NCI-H345 treated with DMSO at 0.1 percent for 48 hours (cell line): ENCODE data around the gene CYP19A1.

Experiments used
- DNase-seq: peaks from one replicate; lab custom pipeline; 2025; ENCODE audit not compliant: unreplicated experiment; lab: John Stamatoyannopoulos, UW

The CYP19A1 gene

DNA sequence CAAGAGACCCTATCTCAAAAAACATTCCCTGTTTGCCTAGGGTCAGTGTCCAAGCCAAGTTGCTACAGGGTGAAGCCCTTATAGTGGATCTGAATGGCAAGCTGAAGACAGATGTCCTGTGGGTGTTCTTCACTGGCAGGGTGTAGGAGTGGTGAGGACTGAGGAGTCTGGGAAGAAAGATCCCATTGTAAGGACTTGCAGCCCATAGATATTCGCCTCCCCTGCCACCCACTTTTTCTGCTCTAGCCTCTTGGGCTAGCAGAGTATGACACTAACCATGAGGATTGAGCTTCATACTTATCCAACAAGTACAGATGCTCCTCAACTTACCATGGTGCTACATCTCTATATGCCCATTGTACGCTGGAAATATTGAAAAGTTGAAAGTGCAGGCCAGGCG, 13.2 kb downstream of the CYP19A1 start:
- no peak for DNase-seq

DNA sequence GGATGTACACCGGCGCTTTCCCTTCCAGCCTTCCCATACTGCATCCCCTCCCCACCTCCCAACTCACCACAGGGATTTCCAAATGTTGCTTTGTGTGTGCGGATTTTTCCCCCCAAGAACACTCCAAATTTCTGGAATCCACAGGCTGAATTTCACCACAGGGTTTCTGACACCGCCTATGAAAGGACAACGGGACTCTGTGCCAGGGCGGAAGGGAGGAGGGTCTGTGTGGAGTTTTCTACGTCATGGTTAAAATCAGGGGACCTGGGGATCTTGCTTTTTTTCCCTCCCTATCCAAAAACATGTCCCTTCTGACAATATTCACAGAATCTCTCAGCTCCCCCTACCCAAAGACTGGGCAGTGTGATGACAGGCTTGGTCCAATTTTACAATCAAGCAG, 14.6 kb downstream of the CYP19A1 start:
- no peak for DNase-seq

DNA sequence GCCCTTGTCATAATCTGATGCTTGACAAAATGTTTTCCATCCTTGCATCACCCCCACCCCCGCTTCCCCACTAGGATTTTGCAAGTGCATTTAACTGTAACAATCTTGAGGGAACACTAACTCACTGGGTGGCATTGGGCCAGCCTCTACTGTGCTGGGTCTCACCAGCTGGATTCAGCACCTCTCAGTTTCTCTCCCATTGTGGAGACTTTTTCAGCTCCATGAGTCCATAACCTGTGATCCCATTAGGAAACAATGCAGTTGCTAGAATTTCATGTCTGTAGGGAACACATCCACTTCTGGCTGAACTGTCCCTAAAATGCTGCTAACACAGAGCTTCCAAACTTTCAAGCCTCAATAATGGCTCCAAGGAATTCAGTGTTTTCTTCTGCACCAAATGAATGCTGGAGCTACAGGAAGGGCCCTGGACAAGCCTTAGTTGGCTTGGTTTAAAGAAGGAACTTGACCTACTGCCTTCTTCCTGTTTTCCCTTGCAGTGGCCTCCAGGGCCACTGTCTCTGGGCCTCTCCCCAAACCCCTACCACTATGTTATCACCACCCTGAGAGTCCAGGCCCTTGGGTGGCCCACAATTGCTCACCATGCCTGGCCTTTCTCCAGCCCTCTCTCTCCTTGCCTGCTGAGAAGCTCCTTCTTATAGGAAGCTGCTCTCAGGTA, 15.6 kb downstream of the CYP19A1 start:
- DNase-seq, result no peak

DNA sequence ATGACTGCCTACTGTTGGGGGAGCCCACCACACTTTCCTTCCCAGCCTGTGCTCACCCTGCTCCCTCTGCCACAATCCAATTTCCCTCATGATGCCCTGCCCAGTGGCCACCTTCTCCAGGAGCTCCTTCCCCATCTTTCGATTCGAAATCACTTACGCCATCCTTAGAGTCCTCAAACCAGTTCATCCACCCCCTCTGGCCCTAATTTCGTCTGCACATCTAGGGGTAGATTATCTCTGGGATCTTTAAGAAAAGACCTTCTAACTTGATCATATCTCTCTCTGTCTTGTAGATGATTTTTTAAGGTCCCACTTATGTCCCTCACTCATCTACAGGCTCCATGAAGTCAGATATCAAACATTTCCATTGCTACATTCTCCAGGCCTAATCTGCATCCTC, 17.1 kb downstream of the CYP19A1 start:
- no peak for DNase-seq

DNA sequence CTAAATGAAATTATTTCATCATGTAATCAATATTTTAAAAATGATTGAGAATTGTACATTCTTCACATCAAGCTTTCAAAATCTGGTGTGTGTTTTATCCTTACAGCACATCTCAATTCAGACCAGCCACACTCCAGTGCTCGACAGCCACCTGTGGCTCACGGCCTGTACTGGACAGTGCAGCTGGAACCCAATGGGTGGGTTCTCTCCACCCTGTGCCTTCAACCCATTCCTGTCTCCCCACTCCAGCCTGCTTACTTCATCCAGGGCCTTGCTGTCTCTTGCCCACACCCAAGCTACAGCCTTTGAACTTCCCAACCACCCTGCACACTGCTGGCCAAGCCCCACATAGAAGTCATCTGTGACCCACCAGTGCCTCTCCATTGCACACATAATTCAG, 17.6 kb downstream of the CYP19A1 start:
- DNase-seq, result no peak

DNA sequence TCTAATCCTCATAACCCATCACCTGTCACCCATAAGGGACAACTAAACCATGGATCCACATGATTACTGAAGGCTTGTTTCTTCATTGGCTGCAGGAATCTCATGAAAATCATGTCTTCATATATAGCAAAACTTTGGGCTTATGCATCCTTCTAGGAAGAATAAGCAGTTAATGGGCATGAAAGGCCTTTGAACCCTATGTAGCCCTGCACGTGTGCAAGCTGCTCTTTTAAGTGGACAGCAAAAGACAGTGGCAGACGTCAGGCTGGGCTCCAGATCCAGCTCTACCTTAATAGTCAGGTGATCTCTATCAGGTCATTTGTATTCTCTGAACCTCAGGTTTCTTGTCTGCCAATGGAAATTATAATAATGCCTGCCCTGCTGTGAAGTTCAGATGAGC, 18.9 kb downstream of the CYP19A1 start:
- no peak for DNase-seq

DNA sequence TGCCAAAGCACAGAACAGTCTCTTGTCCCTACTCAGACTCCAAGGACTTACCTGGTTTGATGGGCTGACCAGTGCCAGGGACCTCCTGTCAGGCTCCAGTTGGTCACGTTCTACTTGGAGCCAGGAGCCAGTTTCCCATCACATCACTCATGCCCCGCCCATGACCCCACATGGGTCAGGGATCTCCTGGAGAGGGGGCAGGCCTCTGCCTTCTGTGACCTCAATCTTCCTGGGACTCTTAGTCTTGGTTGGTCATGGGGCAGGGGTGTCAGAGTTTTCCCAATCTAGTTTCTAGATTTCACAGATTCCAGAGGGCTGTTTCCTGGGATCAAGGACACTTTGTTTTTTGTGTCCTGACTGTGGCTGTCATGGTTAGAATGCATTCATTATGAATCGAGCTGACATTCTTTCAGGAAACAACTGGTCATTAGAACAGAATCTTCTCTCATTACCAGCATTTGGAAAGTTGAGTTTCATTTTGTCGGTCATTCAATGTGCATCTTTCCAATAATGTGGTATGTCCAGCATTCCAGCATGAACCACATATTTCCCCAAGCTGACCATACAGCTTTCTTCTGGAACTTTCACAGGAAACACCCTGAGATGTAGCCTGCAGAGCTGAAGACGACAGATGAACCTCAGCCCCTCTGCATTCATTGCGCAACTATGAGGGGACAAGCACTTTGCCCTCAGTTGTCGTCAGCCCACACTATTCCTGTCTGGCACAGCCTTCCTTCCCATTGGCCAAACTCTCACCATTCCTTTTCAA, 19.8 kb downstream of the CYP19A1 start:
- DNase-seq, result no peak

DNA sequence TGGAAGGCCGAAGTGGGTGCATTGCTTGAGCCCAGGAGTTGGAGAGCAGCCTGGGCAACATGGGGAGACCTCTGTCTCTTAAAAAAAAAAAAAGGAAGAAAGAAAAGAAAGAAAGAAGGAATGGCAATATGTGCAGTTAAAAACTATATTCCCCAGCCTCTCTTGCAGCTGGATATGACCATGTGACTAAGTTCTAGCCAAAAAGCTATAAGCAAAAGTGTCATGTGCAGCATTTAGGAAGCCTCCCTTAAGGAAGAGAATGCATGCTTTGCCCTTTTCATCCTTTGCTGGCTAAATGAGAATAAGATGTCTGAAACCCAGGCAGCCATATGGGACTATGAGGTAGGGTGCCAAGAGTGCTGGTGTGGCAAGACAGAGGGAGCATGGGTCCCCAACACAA, 21.8 kb downstream of the CYP19A1 start:
- no peak for DNase-seq

DNA sequence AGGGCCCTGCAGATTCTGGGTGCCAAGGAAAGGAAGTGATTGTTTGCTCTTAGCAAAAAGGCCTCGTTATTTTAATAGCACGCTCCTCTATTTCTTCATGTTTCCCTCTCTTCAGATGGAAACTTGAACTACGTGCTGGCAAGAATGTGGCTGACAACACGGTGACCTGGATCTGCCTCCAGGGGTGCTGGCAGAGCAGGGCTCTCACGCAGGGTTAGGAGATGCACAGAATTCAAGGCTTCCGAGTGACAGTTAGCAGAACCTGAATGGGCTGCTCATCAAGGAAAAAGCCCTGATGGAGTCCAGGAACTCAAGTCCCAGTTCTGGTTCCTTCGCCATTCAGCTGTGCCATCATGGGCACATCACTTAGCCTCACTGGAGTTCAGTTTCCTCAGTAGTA, 22.7 kb downstream of the CYP19A1 start:
- no peak for DNase-seq

DNA sequence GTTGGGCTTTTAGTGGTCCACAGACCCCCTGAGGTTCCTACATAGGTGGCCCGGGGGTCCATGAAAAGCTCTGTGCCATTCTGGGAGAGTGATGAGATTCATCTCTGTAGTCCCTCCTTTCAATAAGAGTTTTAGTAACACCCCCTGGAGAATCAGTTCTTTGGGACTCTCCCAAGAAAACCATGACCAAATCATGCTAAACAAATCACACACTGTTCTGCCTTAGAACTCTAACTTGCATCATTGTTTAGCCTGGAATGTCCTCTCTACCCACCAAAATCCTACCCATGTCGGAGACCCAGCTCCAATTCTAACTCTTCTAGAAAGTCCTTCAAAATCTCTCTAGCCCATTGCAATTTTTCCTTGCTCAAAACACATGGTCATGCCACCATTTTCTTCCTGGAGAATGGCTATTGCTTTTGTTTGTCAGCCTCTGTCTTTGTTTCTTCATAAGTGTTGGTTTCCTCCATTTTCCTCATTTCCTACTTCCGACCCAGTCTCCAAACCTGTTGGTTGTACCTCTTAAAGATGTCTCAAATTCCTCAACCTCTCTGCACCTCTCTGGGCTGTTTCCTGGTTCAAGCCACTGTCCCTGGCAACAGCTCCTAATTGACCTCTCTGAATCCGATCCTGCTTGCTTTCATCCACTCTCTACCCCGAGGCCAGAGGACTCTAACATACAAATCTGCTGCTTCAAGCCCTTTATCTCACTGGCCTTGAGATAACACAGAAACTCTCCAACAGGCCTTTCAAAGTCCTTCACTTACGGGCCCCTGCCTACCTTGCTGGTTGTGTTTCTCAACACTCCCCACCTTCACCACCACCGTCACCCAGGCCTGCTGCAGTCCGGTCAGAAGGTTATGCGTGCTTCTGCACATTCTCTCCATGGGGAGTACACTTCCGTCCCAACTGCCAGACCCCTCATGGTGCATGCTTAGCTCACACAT, 23.7 kb downstream of the CYP19A1 start:
- DNase-seq, result no peak

DNA sequence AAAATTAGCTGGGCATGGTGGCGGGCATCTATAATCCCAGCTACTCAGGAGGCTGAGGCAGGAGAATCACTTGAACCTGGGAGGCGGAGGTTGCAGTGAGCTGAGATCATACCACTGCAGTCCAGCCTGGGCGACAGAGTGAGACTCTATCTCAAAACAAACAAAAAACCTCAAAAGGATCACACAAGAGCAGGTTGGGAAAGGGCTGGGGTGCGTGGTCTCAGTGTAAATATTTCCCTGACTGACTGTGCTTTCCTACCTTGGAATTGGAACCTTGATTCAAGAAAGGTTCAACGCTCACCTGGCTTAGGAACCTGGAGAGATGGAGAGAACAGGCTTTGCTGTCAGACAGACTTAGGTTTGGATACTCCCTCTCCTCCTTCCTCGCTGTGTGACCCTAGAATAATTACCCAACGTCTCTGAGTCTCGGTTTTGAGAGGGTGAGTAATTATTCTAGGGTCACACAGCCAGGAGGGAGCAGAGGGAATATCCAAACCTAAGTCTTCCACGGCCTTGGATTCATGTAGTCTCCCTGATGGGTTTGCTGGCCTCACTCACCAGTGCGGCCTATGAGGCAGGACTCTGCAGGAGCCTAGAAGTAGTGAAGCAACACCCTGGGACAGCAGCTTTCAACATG, 24.6 kb downstream of the CYP19A1 start:
- DNase-seq, result no peak

DNA sequence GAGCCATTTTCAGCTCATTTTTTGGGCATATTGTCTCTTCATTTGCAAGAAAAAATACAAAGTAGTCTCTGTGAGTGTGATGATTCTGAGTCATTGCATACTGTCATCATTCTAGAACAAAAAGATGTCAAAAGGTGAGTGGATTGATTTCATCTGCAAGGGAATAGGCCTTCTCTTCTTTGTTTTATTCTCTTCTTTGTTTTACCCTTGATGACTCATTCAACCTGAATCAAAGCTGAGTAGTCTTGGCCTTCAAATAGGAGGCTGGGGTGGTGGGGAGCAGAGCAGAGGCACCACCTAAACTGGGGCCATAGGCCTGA, 25.4 kb downstream of the CYP19A1 start:
- no peak for DNase-seq

DNA sequence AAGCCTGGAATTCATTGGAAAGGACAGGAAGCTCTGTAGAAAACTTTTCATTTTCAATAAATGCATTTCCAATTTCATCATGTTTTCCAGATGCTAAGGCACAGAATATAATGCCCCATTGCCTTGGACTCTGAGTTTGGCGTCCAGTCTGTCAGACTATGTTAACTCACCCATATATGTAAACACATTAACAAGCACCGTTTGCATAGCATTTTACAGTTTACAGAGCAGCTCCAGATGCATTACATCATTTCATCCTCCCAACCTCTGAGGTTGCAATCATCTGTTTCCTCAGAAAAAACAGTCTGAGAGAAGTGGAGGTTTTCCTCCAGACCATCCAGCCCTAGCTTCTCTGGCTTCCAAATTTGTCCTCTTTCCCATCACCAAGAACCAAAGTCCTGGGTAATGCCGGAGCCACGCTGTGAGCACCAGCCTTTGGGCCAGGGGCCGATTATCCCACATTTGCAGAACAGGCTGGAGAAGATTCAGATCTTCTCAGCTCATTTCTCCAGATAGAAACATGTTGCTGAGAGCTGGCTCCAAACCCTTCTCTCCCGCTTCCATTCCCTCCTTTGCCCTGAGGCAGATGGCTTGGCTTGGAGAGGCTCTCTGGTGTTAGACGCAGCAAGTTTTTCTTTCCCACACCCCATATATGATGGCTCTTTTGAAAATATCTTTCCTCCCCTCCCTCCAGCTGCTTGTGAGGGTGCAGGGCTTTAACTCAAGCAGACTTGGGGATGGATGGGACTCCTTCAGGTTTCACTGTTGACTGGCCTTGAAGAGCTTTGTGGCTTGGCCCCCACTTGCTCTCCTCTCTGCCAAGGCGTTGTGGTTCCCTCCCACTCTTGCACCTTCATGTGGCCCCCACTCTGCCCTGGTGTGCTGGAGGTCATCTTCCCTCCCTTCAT, 26.0 kb downstream of the CYP19A1 start:
- no peak for DNase-seq

DNA sequence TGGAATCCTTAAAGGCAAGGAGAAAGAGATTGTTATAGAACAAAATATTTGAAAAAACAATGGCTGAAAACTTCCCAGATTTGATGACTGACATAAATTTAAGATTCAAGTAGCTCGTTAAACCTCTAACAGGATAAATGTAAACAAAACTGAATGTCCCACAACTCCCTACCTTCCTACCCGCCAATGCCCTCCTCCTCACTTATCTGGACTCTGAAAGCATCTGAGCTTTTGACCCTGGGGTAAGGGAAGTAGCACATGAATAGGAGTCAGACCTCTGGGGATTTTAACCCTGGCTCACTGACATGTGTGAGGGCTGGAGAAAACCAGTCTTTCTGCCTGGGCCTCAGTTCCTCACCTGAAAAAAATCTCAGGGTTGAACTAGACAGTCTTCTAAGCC, 26.9 kb downstream of the CYP19A1 start:
- no peak for DNase-seq

DNA sequence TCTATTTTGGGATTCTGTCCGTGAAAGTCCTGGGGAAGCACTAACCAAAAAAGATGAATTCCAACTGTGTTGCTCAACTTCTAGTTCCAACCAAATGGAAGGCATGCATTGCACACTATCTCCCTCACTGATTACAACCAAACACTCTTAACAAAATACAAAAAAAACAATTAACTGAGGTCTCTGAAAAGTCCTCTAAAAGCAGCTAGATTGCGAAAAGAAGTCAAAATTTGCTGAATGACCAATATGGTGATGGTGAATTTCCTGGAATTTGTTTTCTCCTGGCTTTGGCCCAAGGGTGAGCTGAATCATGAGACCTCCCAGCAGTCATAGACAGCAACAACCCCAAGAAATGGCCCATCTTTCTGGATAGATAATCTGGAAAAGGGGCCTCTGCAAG, 28.3 kb downstream of the CYP19A1 start:
- DNase-seq, result no peak

DNA sequence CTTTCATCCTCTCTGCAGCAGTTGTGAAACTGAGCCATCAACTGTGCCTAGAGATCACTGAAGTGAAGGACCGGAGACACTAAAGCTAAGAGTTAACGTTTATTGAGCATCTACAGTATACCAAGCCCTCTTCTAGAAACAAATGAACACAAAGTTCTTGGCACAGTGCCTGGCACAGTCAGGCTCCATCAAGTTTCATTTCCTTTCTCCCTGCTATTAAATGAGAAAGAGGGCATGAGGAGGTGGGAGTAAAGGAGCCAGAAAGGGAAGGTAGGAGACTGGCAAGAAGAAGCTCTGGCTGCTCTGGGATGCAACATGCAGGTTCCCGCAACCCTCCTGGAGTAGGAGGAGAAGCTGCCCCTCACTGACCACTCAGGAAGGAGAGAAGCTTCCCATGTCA, 30.6 kb downstream of the CYP19A1 start:
- no peak for DNase-seq

DNA sequence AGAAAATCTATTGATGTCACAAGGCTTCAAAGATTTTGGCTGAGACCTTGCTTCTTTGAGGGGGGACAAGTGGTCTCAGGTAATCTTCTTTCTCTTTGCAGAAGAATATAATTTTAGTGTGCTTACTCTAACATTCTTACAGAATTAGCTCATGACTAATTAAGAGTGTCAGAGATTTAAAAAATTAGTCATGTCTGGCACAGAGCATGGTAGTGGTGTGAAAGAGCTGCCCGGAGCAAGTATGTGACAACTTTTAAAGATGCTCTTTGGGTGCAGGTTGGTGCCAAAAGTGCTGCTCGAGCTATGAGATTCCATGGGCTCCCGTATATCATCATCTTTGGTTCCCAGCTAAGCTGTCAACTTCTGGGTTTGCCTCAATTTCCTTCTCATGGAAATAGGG, 31.1 kb downstream of the CYP19A1 start:
- DNase-seq, result no peak

DNA sequence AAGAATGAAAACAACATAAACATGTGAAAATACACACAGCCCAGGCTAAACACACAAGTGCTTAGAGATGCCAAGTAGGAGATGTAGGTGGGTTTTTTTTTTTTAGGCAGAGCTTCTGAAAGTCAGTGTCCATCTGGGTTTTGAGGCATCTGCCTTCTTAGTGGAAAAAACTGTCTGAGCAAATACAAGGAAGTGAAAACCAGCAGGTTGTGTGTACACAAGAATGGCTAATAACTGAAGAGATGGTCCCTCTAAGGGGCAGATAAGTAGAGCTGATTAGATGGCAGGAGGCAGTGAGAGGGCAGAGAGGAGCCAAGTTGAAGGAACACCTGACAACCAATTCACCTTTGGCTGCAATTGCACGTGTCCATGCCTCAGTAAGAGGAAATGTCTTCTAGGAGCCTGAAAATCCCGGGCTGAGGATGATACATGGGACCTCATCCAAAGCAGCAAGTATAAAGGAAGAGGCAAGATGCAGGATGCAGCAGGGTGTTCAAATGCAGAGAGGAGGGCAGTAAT, 34.9 kb downstream of the CYP19A1 start:
- DNase-seq, result no peak

DNA sequence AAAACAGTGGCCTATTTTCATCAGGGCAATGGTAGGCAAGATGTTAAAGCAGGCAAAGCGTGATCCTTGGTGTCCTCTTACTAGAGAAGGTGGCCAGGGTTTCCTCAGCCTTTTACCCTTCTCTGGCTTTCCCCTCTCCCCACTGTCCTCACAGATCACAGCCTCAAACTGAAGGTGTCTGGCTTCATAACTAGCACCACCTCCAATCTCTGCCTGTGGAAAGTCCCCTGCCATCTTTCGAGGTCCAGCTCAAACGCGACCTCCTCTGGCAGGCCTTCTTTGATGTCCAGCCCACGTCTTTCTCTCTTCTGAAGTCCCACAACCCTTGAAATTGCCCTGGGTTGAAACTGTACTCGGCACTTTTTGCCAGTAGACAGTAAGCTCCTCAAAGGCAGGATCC, 35.9 kb downstream of the CYP19A1 start:
- DNase-seq, result no peak
